CD8-positive, alpha-beta memory T cell (primary cell): ENCODE data around the gene PIK3CB. TPM values are rescaled to one million over a fixed set of nuclear protein-coding genes. Genes with fewer than 3 reads are reported as not detected.

Source experiments
- CTCF ChIA-PET: fragments of 350-600 bp; sonication (Branson Sonifier 250); formaldehyde crosslinking; loops from one replicate; lab custom pipeline; 2021; ENCODE audit warnings: antibody characterized with exemption; lab: Charles Lee
- POLR2A ChIA-PET: fragments of 350-600 bp; sonication (Branson Sonifier 250); formaldehyde crosslinking; loops from one replicate; lab custom pipeline; 2021; ENCODE audit warnings: antibody characterized with exemption; lab: Charles Lee
- DNase-seq, 5 donors: peaks; one replicate each; pipeline versions ENCODE4 v3.0.0 to v3.0.0-alpha.2; 2020 to 2022; ENCODE audit warnings: mixed read lengths in 1 of 5
- H3K27ac ChIP-seq: one replicate; pipeline ENCODE4 v1.7.0; 2013; ENCODE audit warnings: low read depth, mild to moderate bottlenecking, low read length, moderate library complexity
- H3K27me3 ChIP-seq: 2 replicates; pipeline ENCODE4 v1.7.0; 2013; ENCODE audit warnings: low read length, mild to moderate bottlenecking; ENCODE audit not compliant: insufficient read depth, poor library complexity, severe bottlenecking
- H3K36me3 ChIP-seq: 2 replicates; pipeline ENCODE4 v1.7.0; 2013; ENCODE audit warnings: mild to moderate bottlenecking, low read length, moderate library complexity; ENCODE audit not compliant: insufficient read depth
- H3K4me1 ChIP-seq: 2 replicates; pipeline ENCODE4 v1.7.0; 2013; ENCODE audit warnings: mild to moderate bottlenecking, low read length, moderate library complexity; ENCODE audit not compliant: insufficient read depth
- H3K4me3 ChIP-seq: 2 replicates; pipeline ENCODE4 v1.7.0; 2013; ENCODE audit warnings: mild to moderate bottlenecking, low read length
- H3K9me3 ChIP-seq: 2 replicates; pipeline ENCODE4 v1.7.0; 2013; ENCODE audit warnings: mild to moderate bottlenecking, low read length
- H3K27ac Mint-ChIP-seq, 8 donors: one replicate each; pipeline ENCODE4 v1.8.0; 2020 to 2021; ENCODE audit warnings: mixed read lengths in 8 of 8, mild to moderate bottlenecking in 6 of 8, inconsistent platforms in 3 of 8, moderate library complexity in 3 of 8
- H3K27me3 Mint-ChIP-seq, 2 donors: one replicate each; pipeline ENCODE4 v1.8.0; 2020 to 2021; ENCODE audit warnings: mixed read lengths in 2 of 2, mild to moderate bottlenecking in 1 of 2, moderate library complexity in 1 of 2
- H3K36me3 Mint-ChIP-seq, 3 donors: one replicate each; pipeline ENCODE4 v1.8.0; 2020 to 2021; ENCODE audit warnings: mixed read lengths in 3 of 3, inconsistent platforms in 1 of 3, mild to moderate bottlenecking in 1 of 3
- H3K4me1 Mint-ChIP-seq, 3 donors: one replicate each; pipeline ENCODE4 v1.8.0; 2020 to 2021; ENCODE audit warnings: mixed read lengths in 3 of 3, inconsistent platforms in 1 of 3, mild to moderate bottlenecking in 1 of 3
- H3K4me3 Mint-ChIP-seq, 7 donors: one replicate each; pipeline ENCODE4 v1.8.0; 2020 to 2021; ENCODE audit warnings: mixed read lengths in 7 of 7, mild to moderate bottlenecking in 6 of 7, moderate library complexity in 4 of 7, inconsistent platforms in 2 of 7
- H3K9me3 Mint-ChIP-seq, 5 donors: one replicate each; pipeline ENCODE4 v1.8.0; 2020 to 2022; ENCODE audit warnings: mixed read lengths in 5 of 5, mild to moderate bottlenecking in 3 of 5, moderate library complexity in 2 of 5, inconsistent platforms in 1 of 5
- polyA plus RNA-seq: library from polyadenylated mRNA; unstranded; fragments of 300-500 nt; fragmentation: Illumina TruSeq; gene quantifications from one replicate; pipeline ENCODE4 v1.2.3, GENCODE V29; 2021
- total RNA-seq, 2 experiments: library from RNA; stranded (reverse); gene quantifications; one replicate each; pipeline ENCODE4 v1.2.3, GENCODE V29; 2021

Gene PIK3CB
- total and polyA plus RNA-seq, 3 experiments from 2014 or later, result 17.1 to 17.6 (median 17.3) TPM

DNA sequence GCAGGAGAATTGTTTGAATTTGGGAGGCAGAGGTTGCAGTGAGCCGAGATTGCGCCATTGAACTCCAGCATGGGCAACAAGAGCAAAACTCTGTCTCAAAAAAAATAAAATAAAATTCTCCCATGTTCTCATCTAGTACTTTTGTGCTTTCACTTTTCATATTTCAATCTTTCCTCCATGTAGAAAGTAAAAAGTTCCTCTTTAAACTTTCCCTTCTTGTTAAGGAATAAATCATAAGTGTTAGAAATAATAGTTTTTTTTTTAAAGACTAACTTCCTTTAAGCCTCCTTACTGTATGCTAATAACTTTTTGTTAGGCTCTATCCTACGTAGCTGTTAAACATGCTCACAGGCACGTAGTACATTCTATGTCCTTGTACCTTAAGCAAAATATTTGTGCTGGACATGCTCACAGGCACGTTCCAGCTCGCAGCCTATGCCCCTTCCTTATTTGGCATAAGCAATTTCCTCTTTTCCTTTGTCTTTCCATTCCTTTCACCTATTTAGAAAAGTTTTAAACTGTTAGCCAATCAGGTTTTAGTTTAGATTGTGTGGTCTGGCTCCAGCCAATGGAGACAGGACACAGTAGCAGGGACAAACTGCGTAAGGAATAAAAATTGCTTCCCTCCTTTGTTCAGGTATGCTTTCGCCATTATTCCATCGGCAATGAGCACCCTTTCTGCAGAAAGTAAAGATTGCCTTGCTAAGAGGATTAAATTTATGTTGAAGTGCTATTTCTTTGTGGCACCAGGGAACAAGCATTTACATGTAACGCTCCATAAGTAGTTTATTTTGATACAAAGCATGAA, 38.9 kb upstream of the PIK3CB start:
- peaks cover 0 to 3% of the 10 kb centered on the region in 2 donors for H3K27me3 Mint-ChIP-seq
- Histone ChIP-seq H3K4me1 (no peaks in the 10 kb centered on the region), H3K27me3 (no peaks in the 10 kb centered on the region), H3K4me3 (no peak overlapping the region), H3K36me3 (no peaks in the 10 kb centered on the region), H3K27ac (no peak overlapping the region), H3K9me3 (no peaks in the 10 kb centered on the region)
- H3K27ac Mint-ChIP-seq, result no peak overlapping the region
- no peak overlapping the region for H3K4me3 Mint-ChIP-seq
- H3K4me1 Mint-ChIP-seq, result peaks cover 4 to 7% (median 5%) of the 10 kb centered on the region in 3 donors
- H3K36me3 Mint-ChIP-seq, result peaks cover 0 to 9% (median 0%) of the 10 kb centered on the region in 3 donors
- CTCF ChIA-PET, result no interaction called here
- POLR2A ChIA-PET, result no interaction called here
- DNase-seq, result no peak
- peaks cover 5 to 12% (median 10%) of the 10 kb centered on the region in 5 donors for H3K9me3 Mint-ChIP-seq

DNA sequence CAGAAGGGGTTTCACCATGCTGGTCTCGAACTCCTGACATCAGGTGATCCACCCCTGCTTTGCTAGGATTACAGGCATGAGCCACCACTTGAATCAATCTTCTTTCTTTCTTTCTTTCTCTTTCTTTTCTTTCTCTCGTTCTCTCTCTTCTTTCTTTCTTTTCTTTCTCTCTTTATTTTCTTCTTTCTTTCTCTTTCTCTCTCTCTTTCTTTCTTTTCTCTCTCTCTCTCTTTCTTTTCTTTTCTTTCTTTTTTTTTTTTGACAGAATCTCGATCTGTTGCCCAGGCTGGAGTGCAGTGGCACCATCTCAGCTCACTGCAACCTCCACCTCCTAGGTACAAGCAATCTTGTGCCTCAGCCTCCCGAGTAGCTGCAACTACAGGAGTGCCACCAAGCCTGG, 37.9 kb upstream of the PIK3CB start:
- no peak overlapping the region for H3K27ac ChIP-seq

GRCh38 chr3:138867996-138868395, 33.3 kb upstream of the PIK3CB start:
- H3K27ac Mint-ChIP-seq, result no peak overlapping the region
- CTCF ChIA-PET, result interaction anchor here (1.6 kb wide), 1 partner anchor 47 kb away, joined by 4 read pairs; no protein-coding TSS in a partner anchor
- Histone ChIP-seq H3K4me1 (no peaks in the 10 kb centered on the region), H3K27ac (no peak overlapping the region), H3K27me3 (no peaks in the 10 kb centered on the region), H3K9me3 (no peaks in the 10 kb centered on the region), H3K36me3 (no peaks in the 10 kb centered on the region), H3K4me3 (no peak overlapping the region)
- no peak for DNase-seq
- H3K36me3 Mint-ChIP-seq, result no peaks in the 10 kb centered on the region
- H3K4me1 Mint-ChIP-seq, result no peaks in the 10 kb centered on the region
- H3K9me3 Mint-ChIP-seq, result no peaks in the 10 kb centered on the region
- POLR2A ChIA-PET, result no interaction called here
- no peak overlapping the region for H3K4me3 Mint-ChIP-seq
- peaks cover 0 to under 1% of the 10 kb centered on the region in 2 donors for H3K27me3 Mint-ChIP-seq

More for the DNA sequence above, 37.9 kb upstream of the PIK3CB start:
- Histone ChIP-seq H3K4me1 (no peaks in the 10 kb centered on the region), H3K9me3 (no peaks in the 10 kb centered on the region), H3K36me3 (no peaks in the 10 kb centered on the region), H3K4me3 (no peak overlapping the region), H3K27me3 (no peaks in the 10 kb centered on the region)
- H3K27me3 Mint-ChIP-seq, result peaks cover 0 to 1% of the 10 kb centered on the region in 2 donors
- peaks cover 4 to 7% (median 5%) of the 10 kb centered on the region in 3 donors for H3K4me1 Mint-ChIP-seq
- H3K36me3 Mint-ChIP-seq, result peaks cover 0 to 9% (median 0%) of the 10 kb centered on the region in 3 donors
- no peak for DNase-seq
- peak overlapping the region in 1 of 8 donors; percentile 57 for H3K27ac Mint-ChIP-seq
- peaks cover 5 to 12% (median 10%) of the 10 kb centered on the region in 5 donors for H3K9me3 Mint-ChIP-seq
- no peak overlapping the region for H3K4me3 Mint-ChIP-seq
- POLR2A ChIA-PET, result no interaction called here
- CTCF ChIA-PET, result no interaction called here

DNA sequence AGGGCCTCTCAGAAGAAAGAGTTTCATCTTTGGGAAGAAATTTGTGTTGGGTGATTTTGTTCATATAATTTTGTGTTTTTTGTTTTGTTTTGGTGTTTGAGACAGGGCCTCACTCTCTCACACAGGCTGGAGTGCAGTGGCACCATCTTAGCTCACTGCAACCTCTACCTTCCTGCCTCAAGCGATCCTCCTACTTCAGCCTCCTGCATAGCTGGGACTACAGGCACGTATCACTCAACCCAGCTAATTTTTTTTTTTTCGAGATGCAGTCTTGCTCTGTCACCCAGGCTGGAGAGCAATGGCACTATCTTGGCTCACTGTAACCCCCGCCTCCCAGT, 29.0 kb upstream of the PIK3CB start:
- Mint-ChIP-seq H3K27ac (no peak overlapping the region), H3K9me3 (no peaks in the 10 kb centered on the region), H3K4me1 (no peaks in the 10 kb centered on the region), H3K27me3 (peaks cover 0 to 3% of the 10 kb centered on the region in 2 donors), H3K36me3 (no peaks in the 10 kb centered on the region), H3K4me3 (no peak overlapping the region)
- Histone ChIP-seq H3K27me3 (no peaks in the 10 kb centered on the region), H3K27ac (peak overlapping the region; percentile 67), H3K4me1 (no peaks in the 10 kb centered on the region), H3K9me3 (no peaks in the 10 kb centered on the region), H3K36me3 (no peaks in the 10 kb centered on the region), H3K4me3 (no peak overlapping the region)
- no peak for DNase-seq
- ChIA-PET POLR2A (no interaction called here), CTCF (interaction anchor here (1.5 kb wide), 1 partner anchor 52 kb away, joined by 6 read pairs; no protein-coding TSS in a partner anchor)

DNA sequence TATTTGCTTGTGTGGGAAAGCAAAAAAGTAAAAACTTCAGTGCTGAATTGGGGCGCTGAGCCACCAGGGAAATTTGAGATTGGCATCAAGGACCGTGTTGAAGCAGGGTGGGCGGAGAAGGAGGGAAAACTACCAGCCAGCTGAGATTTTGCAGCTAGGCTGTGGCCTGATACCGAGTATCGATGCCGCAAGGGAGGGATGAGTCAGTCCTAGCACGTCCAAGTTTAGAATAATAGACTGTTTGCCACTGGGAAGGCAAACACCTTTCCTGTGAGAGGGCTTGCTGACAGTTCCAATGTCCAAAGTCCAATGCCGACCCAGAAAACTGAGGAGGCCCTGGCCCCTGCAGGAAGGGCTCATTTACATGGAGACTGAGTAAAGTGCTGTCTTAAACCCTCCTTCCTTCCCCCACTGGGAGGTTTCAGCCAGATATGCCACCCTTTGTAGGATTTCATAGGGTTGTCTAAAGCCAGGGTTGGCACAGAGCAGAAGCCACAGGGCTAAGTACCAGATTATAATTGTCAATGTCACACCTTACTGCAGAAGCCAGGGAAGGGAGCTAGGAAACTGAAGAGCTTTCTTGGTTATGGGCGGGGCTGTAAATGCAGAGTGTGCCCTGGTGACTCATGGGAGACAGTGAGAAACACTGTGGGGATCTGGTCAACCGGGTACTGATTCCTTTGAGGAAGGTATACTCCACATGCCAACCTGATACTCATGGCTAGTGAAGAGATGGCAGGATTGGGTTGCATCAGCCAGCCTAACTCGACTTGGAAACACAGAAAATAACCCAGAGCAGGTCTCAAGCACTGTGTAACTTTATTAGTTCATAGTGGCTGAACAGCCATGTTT, 28.4 kb upstream of the PIK3CB start:
- ChIA-PET CTCF (interaction anchor here (1.5 kb wide), 1 partner anchor 52 kb away, joined by 6 read pairs; no protein-coding TSS in a partner anchor), POLR2A (no interaction called here)
- H3K9me3 ChIP-seq, result no peaks in the 10 kb centered on the region
- H3K36me3 ChIP-seq, result no peaks in the 10 kb centered on the region
- no peaks in the 10 kb centered on the region for H3K4me1 Mint-ChIP-seq
- H3K4me1 ChIP-seq, result no peaks in the 10 kb centered on the region
- H3K4me3 Mint-ChIP-seq, result no peak overlapping the region
- DNase-seq, result no peak
- no peak overlapping the region for H3K4me3 ChIP-seq
- H3K9me3 Mint-ChIP-seq, result no peaks in the 10 kb centered on the region
- peak overlapping the region; percentile 67 for H3K27ac ChIP-seq
- H3K27me3 Mint-ChIP-seq, result peaks cover 0 to 3% of the 10 kb centered on the region in 2 donors
- H3K27ac Mint-ChIP-seq, result peak overlapping the region in 1 of 8 donors; percentile 23
- no peaks in the 10 kb centered on the region for H3K27me3 ChIP-seq
- H3K36me3 Mint-ChIP-seq, result no peaks in the 10 kb centered on the region

DNA sequence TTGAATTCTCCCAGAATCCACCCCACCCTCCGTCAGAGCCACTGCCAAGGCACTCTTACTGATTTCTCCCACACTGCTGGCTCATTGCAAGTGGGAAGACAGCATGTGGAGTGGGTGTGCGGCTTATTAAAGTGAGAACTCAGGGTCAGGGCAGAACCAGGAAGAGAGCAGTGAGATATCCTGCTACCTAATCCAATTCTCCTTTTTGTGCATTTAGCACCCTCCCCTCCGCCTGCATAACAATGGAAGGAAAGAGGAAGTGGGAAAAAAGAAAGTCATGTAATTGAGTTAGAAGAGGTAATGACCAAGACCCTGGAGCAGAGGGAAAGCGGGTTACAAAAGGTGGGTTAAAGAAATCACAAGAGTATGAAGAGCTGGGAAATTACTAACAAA, 27.8 kb upstream of the PIK3CB start:
- peak overlapping the region; percentile 67 for H3K27ac ChIP-seq
- DNase-seq, result no peak
- H3K36me3 ChIP-seq, result no peaks in the 10 kb centered on the region
- H3K4me1 ChIP-seq, result no peaks in the 10 kb centered on the region
- peaks cover 0 to 3% of the 10 kb centered on the region in 2 donors for H3K27me3 Mint-ChIP-seq
- no peak overlapping the region for H3K4me3 ChIP-seq
- no peak overlapping the region for H3K4me3 Mint-ChIP-seq
- H3K27me3 ChIP-seq, result no peaks in the 10 kb centered on the region
- H3K27ac Mint-ChIP-seq, result peak overlapping the region in 1 of 8 donors; percentile 0
- no peaks in the 10 kb centered on the region for H3K4me1 Mint-ChIP-seq
- H3K9me3 Mint-ChIP-seq, result no peaks in the 10 kb centered on the region
- H3K9me3 ChIP-seq, result no peaks in the 10 kb centered on the region
- no peaks in the 10 kb centered on the region for H3K36me3 Mint-ChIP-seq
- ChIA-PET CTCF (no interaction called here), POLR2A (no interaction called here)

DNA sequence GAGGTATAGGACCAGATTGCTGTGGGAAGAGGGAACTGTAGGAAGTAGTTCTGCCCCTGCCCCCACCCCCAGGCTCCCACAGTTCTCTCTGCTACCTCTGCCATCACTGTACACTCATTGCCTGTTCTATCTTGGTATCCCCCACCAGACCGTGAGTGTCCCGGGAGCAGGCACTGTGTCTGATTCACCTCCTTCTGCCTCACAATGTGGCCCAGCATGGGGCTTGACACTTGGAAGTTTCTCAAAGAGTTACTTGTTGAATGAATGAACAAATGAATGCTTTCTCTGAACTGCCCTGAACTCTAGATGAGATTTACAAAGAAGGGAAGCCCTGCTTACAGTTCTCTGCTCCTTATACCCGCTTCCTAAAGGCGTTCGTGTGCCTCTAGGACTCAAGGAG, 27.1 kb upstream of the PIK3CB start:
- Mint-ChIP-seq H3K27me3 (peaks cover 0 to 3% of the 10 kb centered on the region in 2 donors), H3K9me3 (no peaks in the 10 kb centered on the region), H3K4me1 (no peaks in the 10 kb centered on the region), H3K4me3 (no peak overlapping the region), H3K36me3 (no peaks in the 10 kb centered on the region), H3K27ac (no peak overlapping the region)
- Histone ChIP-seq H3K4me3 (no peak overlapping the region), H3K27me3 (no peaks in the 10 kb centered on the region), H3K27ac (no peak overlapping the region), H3K4me1 (no peaks in the 10 kb centered on the region), H3K36me3 (no peaks in the 10 kb centered on the region), H3K9me3 (no peaks in the 10 kb centered on the region)
- DNase-seq, result no peak
- ChIA-PET POLR2A (no interaction called here), CTCF (interaction anchor here (0.8 kb wide), 1 partner anchor 74 kb away, joined by 3 read pairs; no protein-coding TSS in a partner anchor)

DNA sequence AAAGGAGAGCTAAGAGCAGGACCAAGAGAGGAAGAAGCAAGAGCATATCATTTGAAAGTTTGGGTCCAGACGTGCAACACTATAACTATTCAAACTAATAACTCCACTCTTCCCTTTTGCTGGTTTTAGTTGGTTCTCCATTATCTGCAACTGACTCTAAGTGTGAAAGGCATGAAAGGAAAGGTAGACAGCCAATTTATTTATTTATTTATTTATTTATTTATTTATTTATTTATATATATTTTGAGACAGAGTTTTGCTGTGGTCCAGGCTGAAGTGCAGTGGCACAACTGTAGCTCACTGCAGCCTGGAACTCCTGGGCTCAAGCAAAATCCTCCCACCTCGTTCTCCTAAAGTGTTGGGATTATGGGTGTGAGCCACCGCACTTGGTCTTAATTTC, 22.1 kb upstream of the PIK3CB start:
- peaks cover 0 to 2% (median 0%) of the 10 kb centered on the region in 3 donors for H3K36me3 Mint-ChIP-seq
- Histone ChIP-seq H3K36me3 (no peaks in the 10 kb centered on the region), H3K27ac (no peak overlapping the region), H3K4me3 (no peak overlapping the region), H3K4me1 (no peaks in the 10 kb centered on the region), H3K27me3 (no peaks in the 10 kb centered on the region), H3K9me3 (no peaks in the 10 kb centered on the region)
- no peak overlapping the region for H3K4me3 Mint-ChIP-seq
- peaks cover 0 to 4% of the 10 kb centered on the region in 2 donors for H3K27me3 Mint-ChIP-seq
- POLR2A ChIA-PET, result no interaction called here
- no peaks in the 10 kb centered on the region for H3K9me3 Mint-ChIP-seq
- H3K27ac Mint-ChIP-seq, result no peak overlapping the region
- DNase-seq, result no peak
- no peaks in the 10 kb centered on the region for H3K4me1 Mint-ChIP-seq
- CTCF ChIA-PET, result interaction anchor here (0.8 kb wide), 1 partner anchor 76 kb away, joined by 3 read pairs; no protein-coding TSS in a partner anchor
